OCI-LY1 (cell line): ENCODE measurements around the gene BCL2A1.

Experiments
- H2AFZ ChIP-seq: fragments of 200-600 bp; sonication (generic), shearing (Covaris generic); 2 replicates; pipeline ENCODE4 v1.6.0; 2014; ENCODE audit warnings: antibody characterized with exemption, mild to moderate bottlenecking, low read length
- H3F3A ChIP-seq: fragments of 200-600 bp; sonication (generic), shearing (Covaris generic); 2 replicates; pipeline ENCODE4 v1.6.0; 2014; ENCODE audit warnings: mild to moderate bottlenecking, antibody characterized with exemption, low read length, moderate library complexity; ENCODE audit not compliant: insufficient read depth
- H3K27ac ChIP-seq: fragments of 200-600 bp; sonication (generic); 2 replicates; pipeline ENCODE4 v1.5.1; 2014; ENCODE audit warnings: low read length, mixed run types, mild to moderate bottlenecking, low read depth; ENCODE audit not compliant: poor library complexity, severe bottlenecking
- H3K27me3 ChIP-seq: fragments of 200-600 bp; sonication (generic); 2 replicates; pipeline ENCODE4 v1.6.0; 2014; ENCODE audit warnings: antibody characterized with exemption, mild to moderate bottlenecking, low read length, moderate library complexity; ENCODE audit not compliant: insufficient read depth
- H3K36me3 ChIP-seq: fragments of 200-600 bp; sonication (generic); 2 replicates; pipeline ENCODE4 v1.6.1; 2014; ENCODE audit warnings: mild to moderate bottlenecking, antibody characterized with exemption, low read length, moderate library complexity, mixed read lengths; ENCODE audit not compliant: insufficient read depth
- H3K4me1 ChIP-seq: fragments of 200-600 bp; sonication (generic); 2 replicates; pipeline ENCODE4 v1.5.1; 2014; ENCODE audit warnings: mild to moderate bottlenecking, low read length, moderate library complexity; ENCODE audit not compliant: insufficient read depth, severe bottlenecking
- H3K4me2 ChIP-seq: fragments of 200-600 bp; sonication (generic), shearing (Covaris generic); 2 replicates; pipeline ENCODE4 v1.6.1; 2014; ENCODE audit warnings: low read length
- H3K4me3 ChIP-seq: fragments of 200-600 bp; sonication (generic); 2 replicates; pipeline ENCODE4 v1.5.1; 2014; ENCODE audit warnings: low read length, low read depth, mild to moderate bottlenecking, mixed read lengths; ENCODE audit not compliant: poor library complexity, severe bottlenecking
- H3K79me2 ChIP-seq: fragments of 200-600 bp; shearing (Covaris generic); 2 replicates; pipeline ENCODE4 v1.6.1; 2016; ENCODE audit warnings: mixed run types, low read length, mixed read lengths; ENCODE audit not compliant: insufficient read depth
- H3K9ac ChIP-seq: fragments of 200-600 bp; sonication (generic), shearing (Covaris generic); 2 replicates; pipeline ENCODE4 v1.6.1; 2014; ENCODE audit warnings: mild to moderate bottlenecking, low read length, mixed read lengths
- H3K9me2 ChIP-seq: fragments of 200-600 bp; sonication (generic), shearing (Covaris generic); 2 replicates; pipeline ENCODE4 v1.6.1; 2014; ENCODE audit warnings: low read depth, mild to moderate bottlenecking, low read length, mixed read lengths
- H3K9me3 ChIP-seq: fragments of 200-600 bp; shearing (Covaris generic); 2 replicates; pipeline ENCODE4 v1.6.1; 2014; ENCODE audit warnings: low read length, mixed read lengths
- H4K20me1 ChIP-seq: fragments of 200-600 bp; sonication (generic), shearing (Covaris generic); 2 replicates; pipeline ENCODE4 v1.6.0; 2016; ENCODE audit warnings: mild to moderate bottlenecking, low read length; ENCODE audit not compliant: insufficient read depth
- EZH2 ChIP-seq: fragments of 200-600 bp; sonication (generic), shearing (Covaris generic); IDR thresholded peaks from 2 replicates; pipeline ENCODE4 v1.8.0; 2017; ENCODE audit warnings: borderline replicate concordance, mixed run types, mild to moderate bottlenecking, antibody characterized with exemption, low read length, moderate library complexity, mixed read lengths
- TF ChIP-seq, protein P1 (sequence below): fragments of 200-600 bp; sonication (generic), shearing (Covaris generic); IDR thresholded peaks from 2 replicates; pipeline ENCODE4 v1.5.1; 2017; ENCODE audit warnings: mild to moderate bottlenecking, antibody characterized with exemption, low read length, moderate library complexity, mixed read lengths

Gene BCL2A1

DNA sequence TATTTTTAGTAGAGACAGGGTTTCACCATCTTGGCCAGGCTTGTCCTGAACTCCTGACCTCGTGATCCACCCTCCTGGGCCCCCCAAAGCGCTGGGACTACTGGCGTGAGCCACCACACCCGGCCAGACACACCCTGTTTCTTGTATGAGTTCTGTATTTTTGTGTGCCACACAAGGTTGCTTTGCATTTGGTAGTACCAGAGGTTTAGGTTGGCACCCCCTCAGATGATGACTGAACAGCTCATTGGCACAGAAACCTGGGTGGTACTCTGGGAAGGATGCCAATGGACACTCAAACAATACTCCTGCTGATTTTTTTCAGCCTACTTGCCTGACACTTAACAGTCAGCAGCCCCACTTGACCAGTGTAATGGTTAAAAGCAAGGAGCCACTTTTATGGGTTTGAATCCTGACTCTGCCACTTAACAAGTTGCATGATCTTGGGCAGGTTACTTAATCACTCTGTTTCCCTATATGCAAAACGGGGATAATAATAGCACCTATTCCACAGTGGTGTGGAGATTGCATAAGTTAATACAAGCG is 39.2 kb upstream of the BCL2A1 start:
- Histone ChIP-seq H3K9ac (peak overlapping the region; percentile 1; the same call in 1 of the 2 replicates), H3K9me3 (peaks cover 8% of the 10 kb centered on the region), H3K9me2 (no peaks in the 10 kb centered on the region), H3K79me2 (no peaks in the 10 kb centered on the region), H3K4me3 (no peak overlapping the region), H3K4me1 (peaks cover 55% of the 10 kb centered on the region), H2AFZ (no peak overlapping the region; the same call in 1 of the 2 replicates), H3K4me2 (peak overlapping the region; percentile 48; the same call in 1 of the 2 replicates), H4K20me1 (no peaks in the 10 kb centered on the region), H3F3A (peaks cover 10% of the 10 kb centered on the region; the same call in 1 of the 2 replicates), H3K27me3 (no peaks in the 10 kb centered on the region), H3K36me3 (no peaks in the 10 kb centered on the region), H3K27ac (peak overlapping the region; percentile 90)
- no peak for TF ChIP-seq EZH2
- TF ChIP-seq, protein P1, sequence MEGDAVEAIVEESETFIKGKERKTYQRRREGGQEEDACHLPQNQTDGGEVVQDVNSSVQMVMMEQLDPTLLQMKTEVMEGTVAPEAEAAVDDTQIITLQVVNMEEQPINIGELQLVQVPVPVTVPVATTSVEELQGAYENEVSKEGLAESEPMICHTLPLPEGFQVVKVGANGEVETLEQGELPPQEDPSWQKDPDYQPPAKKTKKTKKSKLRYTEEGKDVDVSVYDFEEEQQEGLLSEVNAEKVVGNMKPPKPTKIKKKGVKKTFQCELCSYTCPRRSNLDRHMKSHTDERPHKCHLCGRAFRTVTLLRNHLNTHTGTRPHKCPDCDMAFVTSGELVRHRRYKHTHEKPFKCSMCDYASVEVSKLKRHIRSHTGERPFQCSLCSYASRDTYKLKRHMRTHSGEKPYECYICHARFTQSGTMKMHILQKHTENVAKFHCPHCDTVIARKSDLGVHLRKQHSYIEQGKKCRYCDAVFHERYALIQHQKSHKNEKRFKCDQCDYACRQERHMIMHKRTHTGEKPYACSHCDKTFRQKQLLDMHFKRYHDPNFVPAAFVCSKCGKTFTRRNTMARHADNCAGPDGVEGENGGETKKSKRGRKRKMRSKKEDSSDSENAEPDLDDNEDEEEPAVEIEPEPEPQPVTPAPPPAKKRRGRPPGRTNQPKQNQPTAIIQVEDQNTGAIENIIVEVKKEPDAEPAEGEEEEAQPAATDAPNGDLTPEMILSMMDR: no peak

DNA sequence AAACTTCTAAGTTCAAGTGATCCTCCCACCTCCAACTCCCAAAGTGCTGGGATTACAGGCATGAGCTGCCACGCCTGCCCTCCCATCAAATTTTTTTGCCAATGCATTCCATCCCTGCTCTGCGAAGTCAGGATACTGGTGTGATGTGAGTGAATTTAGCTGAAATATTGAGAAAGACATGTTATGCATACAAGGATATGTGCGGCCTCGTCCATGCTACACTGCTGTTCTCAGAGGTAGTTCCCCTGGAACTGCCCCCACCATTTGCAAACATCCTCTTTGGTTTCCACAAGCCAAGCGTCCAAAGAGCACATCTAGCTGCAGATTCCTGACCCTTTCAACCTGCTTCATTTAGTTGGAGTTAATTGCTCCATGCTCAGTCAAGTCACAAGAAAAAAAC is 36.5 kb upstream of the BCL2A1 start:
- Histone ChIP-seq H3K9me2 (no peaks in the 10 kb centered on the region), H3K9ac (no peak overlapping the region), H3K4me1 (peaks cover 49% of the 10 kb centered on the region), H4K20me1 (no peaks in the 10 kb centered on the region), H3K79me2 (no peaks in the 10 kb centered on the region), H3F3A (peaks cover 7% of the 10 kb centered on the region; the same call in 1 of the 2 replicates), H2AFZ (no peak overlapping the region), H3K27me3 (no peaks in the 10 kb centered on the region), H3K9me3 (no peaks in the 10 kb centered on the region), H3K4me3 (no peak overlapping the region), H3K36me3 (no peaks in the 10 kb centered on the region), H3K27ac (peak overlapping the region; percentile 90), H3K4me2 (no peak overlapping the region)
- no peak for TF ChIP-seq EZH2
- TF ChIP-seq, protein P1: no peak

DNA sequence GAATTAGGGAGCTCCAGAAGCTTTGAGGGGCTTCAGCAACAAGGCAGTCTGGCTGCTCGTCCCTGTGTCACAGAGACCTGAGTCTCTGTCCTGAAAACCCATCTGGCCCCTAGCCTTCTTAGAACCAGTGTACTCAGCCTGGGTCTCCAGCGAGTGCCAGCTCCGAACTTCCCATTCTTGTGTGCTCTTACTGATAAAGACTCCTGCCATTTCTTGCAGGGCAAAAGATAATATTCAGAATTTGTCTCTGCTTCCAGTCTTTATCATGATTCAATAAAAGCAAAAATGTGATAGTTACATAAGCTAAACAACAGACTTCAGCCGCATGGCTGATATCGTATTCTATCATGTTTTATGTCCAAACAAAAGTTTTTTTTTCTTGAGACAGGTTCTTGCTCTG is 36.0 kb upstream of the BCL2A1 start:
- Histone ChIP-seq H3K36me3 (no peaks in the 10 kb centered on the region), H3K4me2 (no peak overlapping the region), H3K9me2 (no peaks in the 10 kb centered on the region), H3K4me3 (no peak overlapping the region), H3K79me2 (no peaks in the 10 kb centered on the region), H3K27me3 (no peaks in the 10 kb centered on the region), H3K27ac (peak overlapping the region; percentile 16), H2AFZ (no peak overlapping the region), H3K9me3 (no peaks in the 10 kb centered on the region), H3F3A (peaks cover 5% of the 10 kb centered on the region; the same call in 1 of the 2 replicates), H3K4me1 (peaks cover 43% of the 10 kb centered on the region), H4K20me1 (no peaks in the 10 kb centered on the region), H3K9ac (no peak overlapping the region)
- no peak for TF ChIP-seq EZH2
- TF ChIP-seq, protein P1: no peak
